ENCODE data around the gene MCOLN1. TPM values are rescaled to one million over a fixed set of nuclear protein-coding genes. Genes with fewer than 3 reads are reported as not detected.

The MCOLN1 gene
- total and polyA plus RNA-seq, 8 donors, result 6.9 to 35.4 (median 10.3) TPM

- no peaks in the 10 kb centered on the region for H3K36me3 ChIP-seq
- peaks cover 0 to 8% (median 0%) of the 10 kb centered on the region in 3 donors for H3K4me1 ChIP-seq
- intact Hi-C loops (cut with DNase I), result no loop called here
- no peak for TF ChIP-seq CTCF (IDR thresholded peaks at IDR 0.05)
- ATAC-seq, result peak; percentile 84 to 92 (median 88)
- no peaks in the 10 kb centered on the region for H3K27me3 ChIP-seq
- no peak for FAIRE-seq
- H3K27ac ChIP-seq, result no peak overlapping the region
- H3K4me3 ChIP-seq, result no peak overlapping the region
- no peaks in the 10 kb centered on the region for H3K9me3 ChIP-seq
- 41% methylated on average over 19 to 20 of the region's 20 CpGs for WGBS, 2 donors
- peak; percentile 84 to 95 (median 91) for DNase-seq
Measured at GRCh38 chr19:7506385-7507328, 15.8 kb upstream of the MCOLN1 start.

GRCh38 chr19:7507884-7508283 lies 14.5 kb upstream of the MCOLN1 start:
- Histone ChIP-seq H3K4me1 (peaks cover 0 to 8% (median 0%) of the 10 kb centered on the region in 3 donors), H3K36me3 (no peaks in the 10 kb centered on the region), H3K27ac (no peak overlapping the region), H3K9me3 (no peaks in the 10 kb centered on the region), H3K27me3 (no peaks in the 10 kb centered on the region), H3K4me3 (no peak overlapping the region)
- peak; percentile 25 to 64 (median 37) for ATAC-seq
- no peak for TF ChIP-seq CTCF (IDR thresholded peaks at IDR 0.05)
- WGBS, 2 donors, result 41 to 43% methylated on average over 11 of the region's 11 CpGs
- FAIRE-seq, result no peak
- peak; percentile 49 to 85 (median 80) for DNase-seq
- intact Hi-C loops (cut with DNase I), result no loop called here

GRCh38 chr19:7509625-7510024 lies 12.8 kb upstream of the MCOLN1 start:
- TF ChIP-seq CTCF (IDR thresholded peaks at IDR 0.05), result no peak
- DNase-seq (no peak), ATAC-seq (no peak), FAIRE-seq (no peak)
- no peaks in the 10 kb centered on the region for H3K9me3 ChIP-seq
- no peak overlapping the region for H3K4me3 ChIP-seq
- peaks cover 0 to 8% (median 0%) of the 10 kb centered on the region in 3 donors for H3K4me1 ChIP-seq
- H3K27me3 ChIP-seq, result no peaks in the 10 kb centered on the region
- H3K36me3 ChIP-seq, result no peaks in the 10 kb centered on the region
- 18 to 45% methylated on average over 3 of the region's 3 CpGs for WGBS, 2 donors
- intact Hi-C loops (cut with DNase I), result no loop called here
- no peak overlapping the region for H3K27ac ChIP-seq

- Histone ChIP-seq H3K27ac (no peak overlapping the region), H3K4me3 (no peak overlapping the region), H3K36me3 (no peaks in the 10 kb centered on the region), H3K27me3 (no peaks in the 10 kb centered on the region), H3K4me1 (peaks cover 0 to 3% (median 0%) of the 10 kb centered on the region in 3 donors), H3K9me3 (no peaks in the 10 kb centered on the region)
- DNase-seq, result no peak
- FAIRE-seq, result no peak
- no peak for ATAC-seq
- TF ChIP-seq CTCF (IDR thresholded peaks at IDR 0.05), result no peak
- intact Hi-C loops (cut with DNase I), result no loop called here
- WGBS, 2 donors, result 43 to 50% methylated on average over 6 of the region's 6 CpGs
Measured at GRCh38 chr19:7512400-7512851, 10.0 kb upstream of the MCOLN1 start.

All from pancreas (tissue), 10 donors.